GM18499 (cell line): Measurements from ENCODE around the gene GAS5.
"Not testable (repeated sequence)": the region's sequence is repeated elsewhere in the genome, so short reads cannot be mapped to it uniquely, and the experiment has no call there.

Experiments used
- ATAC-seq: cut with Tn5 transposase; IDR thresholded peaks from one replicate; pipeline ENCODE4 v1.9.1; 2021; ENCODE audit warnings: moderate number of reproducible peaks; ENCODE audit not compliant: insufficient read depth, unreplicated experiment

The GAS5 gene

GRCh38 chr1:173870252-173871075 lies 2.7 kb upstream of the GAS5 start:
- ATAC-seq: no peak

GRCh38 chr1:173869021-173869359 lies 1.2 kb upstream of the GAS5 start:
- ATAC-seq: no peak

GRCh38 chr1:173868266-173869020 lies 654 bp upstream of the GAS5 start, which contains the start of gene ZBTB37:
ZBTB37 (plus strand) TSS chr1:173868380; CDS start chr1:173870226, 1,846 bp downstream.
- peak; percentile 33 for ATAC-seq

GRCh38 chr1:173867141-173867752 lies 542 bp downstream of the GAS5 start:
- ATAC-seq: no peak

GRCh38 chr1:173866413-173867115 lies 1.2 kb downstream of the GAS5 start:
- ATAC-seq: no peak

GRCh38 chr1:173865468-173866164 lies 2.2 kb downstream of the GAS5 start:
- ATAC-seq: no peak

- no peak for ATAC-seq
These were observed 3.5 kb downstream of the GAS5 start for GRCh38 chr1:173864179-173864867.

- no peak for ATAC-seq
These were observed 4.3 kb downstream of the GAS5 start for GRCh38 chr1:173863224-173864161.

- no peak for ATAC-seq
These were observed 5.0 kb downstream of the GAS5 start for GRCh38 chr1:173862769-173863223.

GRCh38 chr1:173862146-173862768 lies 5.5 kb downstream of the GAS5 start:
- ATAC-seq: not testable (repeated sequence)

GRCh38 chr1:173861731-173862145 lies 6.1 kb downstream of the GAS5 start:
- no peak for ATAC-seq

GRCh38 chr1:173860065-173860464 lies 7.7 kb downstream of the GAS5 start:
- ATAC-seq: no peak

GRCh38 chr1:173859547-173859946 lies 8.2 kb downstream of the GAS5 start:
- not testable (repeated sequence) for ATAC-seq

GRCh38 chr1:173857363-173857917 lies 10.3 kb downstream of the GAS5 start:
- no peak for ATAC-seq

- no peak for ATAC-seq
These were observed 10.9 kb downstream of the GAS5 start for GRCh38 chr1:173856903-173857302.

- ATAC-seq: no peak
These were observed 11.8 kb downstream of the GAS5 start for GRCh38 chr1:173856014-173856413.

- no peak for ATAC-seq
These were observed 14.7 kb downstream of the GAS5 start for GRCh38 chr1:173853074-173853473.
